22Rv1 (cell line): ENCODE measurements around the gene CPLANE2.

Experiments used
- CTCF ChIP-seq: fragments of 450-650 bp; IDR thresholded peaks from 2 replicates; pipeline ENCODE4 v1.5.1; 2017; ENCODE audit warnings: mild to moderate bottlenecking
- ZFX ChIP-seq: fragments of 450-650 bp; IDR thresholded peaks from 2 replicates; pipeline ENCODE4 v1.6.1; 2017; ENCODE audit warnings: antibody characterized with exemption, borderline replicate concordance

GRCh38 chr1:16248007-16248436 lies 11.0 kb upstream of the CPLANE2 start:
- no peak for TF ChIP-seq ZFX
- no peak for TF ChIP-seq CTCF
